HepG2 (cell line): ENCODE measurements around the gene MAGI1. TPM values are rescaled to one million over a fixed set of nuclear protein-coding genes. Genes with fewer than 3 reads are reported as not detected.

Experiments
- ARID2 ChIP-seq: sonication (generic); formaldehyde crosslinking; IDR thresholded peaks from 2 replicates; pipeline ENCODE4 v1.8.1; 2022; ENCODE audit warnings: mild to moderate bottlenecking, missing genetic modification reagents, borderline replicate concordance
- ARID4A ChIP-seq: sonication (generic); formaldehyde crosslinking; IDR thresholded peaks from 2 replicates; pipeline ENCODE4 v1.5.0; 2020; ENCODE audit warnings: mild to moderate bottlenecking, missing genetic modification reagents, borderline replicate concordance
- BRF2 ChIP-seq: sonication (generic); formaldehyde crosslinking; IDR thresholded peaks from 2 replicates; pipeline ENCODE4 v1.8.1; 2022; ENCODE audit warnings: mild to moderate bottlenecking, missing genetic modification reagents
- CBX1 ChIP-seq: IDR thresholded peaks from one replicate; pipeline ENCODE4 v1.6.1; 2016; ENCODE audit warnings: antibody characterized with exemption, low read depth
- CC2D1A ChIP-seq: sonication (generic); formaldehyde crosslinking; IDR thresholded peaks from 2 replicates; pipeline ENCODE4 v1.8.1; 2023; ENCODE audit warnings: mild to moderate bottlenecking, missing genetic modification reagents
- DBP ChIP-seq: sonication (generic); formaldehyde crosslinking; IDR thresholded peaks from 2 replicates; pipeline ENCODE4 v1.4.0; 2020; ENCODE audit warnings: missing genetic modification reagents; ENCODE audit errors: not compliant biosample characterization
- HOXA5 ChIP-seq: sonication (generic); formaldehyde crosslinking; IDR thresholded peaks from 2 replicates; pipeline ENCODE4 v1.4.0; 2020; ENCODE audit warnings: missing genetic modification reagents
- ISL2 ChIP-seq: sonication (generic); formaldehyde crosslinking; IDR thresholded peaks from 2 replicates; pipeline ENCODE4 v1.5.0; 2020; ENCODE audit warnings: missing genetic modification reagents
- KDM5B ChIP-seq: sonication (generic); formaldehyde crosslinking; IDR thresholded peaks from 2 replicates; pipeline ENCODE4 v1.4.0; 2020; ENCODE audit warnings: missing genetic modification reagents, mild to moderate bottlenecking, borderline replicate concordance
- NCOA5 ChIP-seq: sonication (generic); formaldehyde crosslinking; IDR thresholded peaks from 2 replicates; pipeline ENCODE4 v1.4.0; 2020; ENCODE audit warnings: missing genetic modification reagents
- PRPF4 ChIP-seq: fragments of 200-400 bp; formaldehyde crosslinking; IDR thresholded peaks from 2 replicates; pipeline ENCODE4 v1.6.1; 2016; ENCODE audit warnings: low read length, low read depth; ENCODE audit not compliant: poor library complexity, severe bottlenecking
- SMARCC2 ChIP-seq: fragments of 450-650 bp; IDR thresholded peaks from 2 replicates; pipeline ENCODE4 v1.6.1; 2017; ENCODE audit warnings: antibody characterized with exemption, mild to moderate bottlenecking
- SP5 ChIP-seq: IDR thresholded peaks from 2 replicates; pipeline ENCODE4 v1.6.1; 2016; ENCODE audit warnings: low read depth, borderline replicate concordance
- THAP11 ChIP-seq: IDR thresholded peaks from 2 replicates; pipeline ENCODE4 v1.6.1; 2016; ENCODE audit warnings: missing biosample characterization, missing genetic modification reagents
- YEATS2 ChIP-seq: sonication (generic); formaldehyde crosslinking; IDR thresholded peaks from 2 replicates; pipeline ENCODE4 v1.4.0; 2020; ENCODE audit warnings: missing genetic modification reagents, borderline replicate concordance
- ZNF362 ChIP-seq: sonication (generic); formaldehyde crosslinking; IDR thresholded peaks from 2 replicates; pipeline ENCODE4 v1.4.0; 2020; ENCODE audit warnings: missing genetic modification reagents, mild to moderate bottlenecking, borderline replicate concordance
- ZNF546 ChIP-seq: sonication (generic); formaldehyde crosslinking; conservative IDR thresholded peaks from 2 replicates; pipeline ENCODE4 v1.8.1; 2023; ENCODE audit warnings: mild to moderate bottlenecking, missing genetic modification reagents
- ZNF629 ChIP-seq: sonication (generic); formaldehyde crosslinking; conservative IDR thresholded peaks from 2 replicates; pipeline ENCODE4 v1.5.0; 2020; ENCODE audit warnings: missing genetic modification reagents
- ZNF639 ChIP-seq: conservative IDR thresholded peaks from 2 replicates; pipeline ENCODE4 v1.6.1; 2018; ENCODE audit warnings: missing genetic modification reagents
- ZNF678 ChIP-seq: sonication (generic); formaldehyde crosslinking; IDR thresholded peaks from 2 replicates; pipeline ENCODE4 v1.4.0; 2020; ENCODE audit warnings: mild to moderate bottlenecking, missing genetic modification reagents
- ZNF841 ChIP-seq: sonication (generic); formaldehyde crosslinking; IDR thresholded peaks from 2 replicates; pipeline ENCODE4 v1.8.1; 2023; ENCODE audit warnings: missing genetic modification reagents, borderline replicate concordance
- ZSCAN20 ChIP-seq: sonication (generic); formaldehyde crosslinking; IDR thresholded peaks from 2 replicates; pipeline ENCODE4 v1.4.0; 2020; ENCODE audit warnings: missing genetic modification reagents, mild to moderate bottlenecking, borderline replicate concordance
- polyA plus RNA-seq, 8 experiments: library from polyadenylated mRNA; depleted of rRNA in 3 of 8; stranded (reverse) in 7 of 8; unstranded in 1 of 8; fragments of >200 nt; fragmentation: Illumina TruSeq in 4 of 8; extraction: Trizol in 4 of 8; gene quantifications; 2 replicates each; pipeline versions ENCODE4 v1.2.1 to v1.2.3, GENCODE V29; 2011 to 2016; ENCODE audit warnings: low read depth in 4 of 8, missing spikeins in 1 of 8, mixed read lengths in 1 of 8; ENCODE audit not compliant: insufficient read depth in 1 of 8
- total RNA-seq, 5 experiments: library from RNA; depleted of rRNA; stranded (reverse); fragments of >200 nt; fragmentation: Illumina TruSeq; extraction: Trizol; gene quantifications; 2 replicates each; pipeline ENCODE4 v1.2.3, GENCODE V29; 2016; ENCODE audit warnings: low read depth in 1 of 5

The MAGI1 gene
- total and polyA plus RNA-seq, 2 of the 13 experiments (the other 11 are each of a cell fraction or from before 2014, with no cell fraction given): 22.2 to 26.0 TPM

- TF ChIP-seq ZNF639 (peak; percentile 94), BRF2 (CRISPR knock-in tag) (no peak), DBP (CRISPR knock-in tag) (no peak), KDM5B (CRISPR knock-in tag) (no peak; the same call in 1 of the 2 replicates), ARID4A (no peak), ZNF629 (CRISPR knock-in tag) (peak; percentile 24; the same call in 1 of the 2 replicates), ZNF678 (no peak), SP5 (CRISPR knock-in tag) (no peak), HOXA5 (CRISPR knock-in tag) (0 out of 2 replicates have a peak, but pooled peaks have one; percentile 16), SMARCC2 (no peak), ISL2 (CRISPR knock-in tag) (peak; percentile 65; the same call in 1 of the 2 replicates), YEATS2 (CRISPR knock-in tag) (no peak), ARID2 (CRISPR knock-in tag) (no peak), PRPF4 (no peak), CC2D1A (CRISPR knock-in tag) (no peak), ZNF841 (CRISPR knock-in tag) (no peak), ZSCAN20 (CRISPR knock-in tag) (no peak), NCOA5 (no peak), CBX1 (peak; percentile 33), ZNF362 (CRISPR knock-in tag) (peak; percentile 91), THAP11 (CRISPR knock-in tag) (no peak), ZNF546 (CRISPR knock-in tag) (no peak)
Observed at GRCh38 chr3:66038384-66038725, 363 bp downstream of the MAGI1 start (continued).
